Central memory CD4-positive, alpha-beta T cell (primary cell): Measurements from ENCODE around the gene MEOX1.
"Not testable (repeated sequence)": the region's sequence is repeated elsewhere in the genome, so short reads cannot be mapped to it uniquely, and the experiment has no call there.

ENCODE experiments used
- DNase-seq: peaks from one replicate; pipeline ENCODE4 v3.0.0; 2022
- total RNA-seq, 3 experiments: gene quantifications; one replicate each; lab custom pipeline; 2026; lab: John Stamatoyannopoulos, UW

MEOX1 gene
- total RNA-seq, result 2.4 to 6.4 (median 6.0) reads per million in 3 experiments

GRCh38 chr17:43661699-43662412 is at the start of gene MEOX1:
Gene MEOX1 (minus strand): TSS chr17:43661922. CDS start chr17:43661534, 388 bp downstream.
- no peak for DNase-seq

- no peak for DNase-seq
Measured at GRCh38 chr17:43710101-43710500, 48.4 kb upstream of the MEOX1 start.

GRCh38 chr17:43709210-43709609 is 47.5 kb upstream of the MEOX1 start:
- no peak for DNase-seq

- no peak for DNase-seq
Measured at GRCh38 chr17:43707184-43707583, 45.5 kb upstream of the MEOX1 start.

GRCh38 chr17:43706235-43706634 is 44.5 kb upstream of the MEOX1 start:
- DNase-seq, result no peak

GRCh38 chr17:43703630-43704029 is 41.9 kb upstream of the MEOX1 start:
- DNase-seq, result no peak

GRCh38 chr17:43702637-43703036 is 40.9 kb upstream of the MEOX1 start:
- DNase-seq, result no peak

GRCh38 chr17:43701318-43701743 is 39.6 kb upstream of the MEOX1 start:
- DNase-seq, result peak; percentile 4

- DNase-seq, result no peak
Measured at GRCh38 chr17:43699438-43699756, 37.7 kb upstream of the MEOX1 start.

GRCh38 chr17:43698678-43699437 is 37.1 kb upstream of the MEOX1 start:
- DNase-seq, result no peak

GRCh38 chr17:43697937-43698336 is 36.2 kb upstream of the MEOX1 start:
- no peak for DNase-seq

- no peak for DNase-seq
Measured at GRCh38 chr17:43696891-43697290, 35.2 kb upstream of the MEOX1 start.

- DNase-seq, result no peak
Measured at GRCh38 chr17:43695970-43696865, 34.5 kb upstream of the MEOX1 start.

- DNase-seq, result peak; percentile 67
Measured at GRCh38 chr17:43694081-43694870, 32.6 kb upstream of the MEOX1 start.

- no peak for DNase-seq
Measured at GRCh38 chr17:43691317-43691693, 29.6 kb upstream of the MEOX1 start.

- DNase-seq, result no peak
Measured at GRCh38 chr17:43690624-43691316, 29.0 kb upstream of the MEOX1 start.

GRCh38 chr17:43689814-43690213 is 28.1 kb upstream of the MEOX1 start:
- DNase-seq, result no peak

GRCh38 chr17:43689131-43689530 is 27.4 kb upstream of the MEOX1 start:
- no peak for DNase-seq

- DNase-seq, result not testable (repeated sequence)
Measured at GRCh38 chr17:43686957-43687356, 25.2 kb upstream of the MEOX1 start.

- DNase-seq, result no peak
Measured at GRCh38 chr17:43683928-43684653, 22.4 kb upstream of the MEOX1 start.

GRCh38 chr17:43680461-43680860 is 18.7 kb upstream of the MEOX1 start:
- no peak for DNase-seq
